Activated naive CD4-positive, alpha-beta T cell treated with anti-CD3 and anti-CD28 coated beads, Interleukin-2, amount 50 U/mL, for 72 hours (primary cell): ENCODE measurements around the gene ZNF83. TPM values are rescaled to one million over a fixed set of nuclear protein-coding genes. Genes with fewer than 3 reads are reported as not detected.

Experiments
- total RNA-seq, 2 donors: library from RNA; stranded (reverse); gene quantifications; one replicate each; pipeline ENCODE4 v1.2.3, GENCODE V29; 2022

ZNF83 gene
- total RNA-seq, 2 donors from 2014 or later: 37.0 to 49.9 TPM

Other genes starting within 250 kb of the ZNF83 start
- 1 to 10 TPM; 4.8 to 6.7 TPM for gene ZNF528, start 240.5 kb downstream of the ZNF83 start, total RNA-seq
- gene ZNF534, start 209.2 kb downstream of the ZNF83 start, total RNA-seq: not detected
- gene ZNF578, start 184.8 kb downstream of the ZNF83 start, total RNA-seq: under 1 TPM; 0.47 to 0.57 TPM
- 10 to 100 TPM; 22.5 to 32.7 TPM for gene ZNF808, start 110.7 kb downstream of the ZNF83 start, total RNA-seq
- 10 to 100 TPM; 18.7 to 26.4 TPM for gene ZNF701, start 68.1 kb downstream of the ZNF83 start, total RNA-seq
- 10 to 100 TPM; 17.5 to 19.7 TPM for gene ZNF611, start 96.7 kb upstream of the ZNF83 start, total RNA-seq
- 1 to 10 TPM; 4.1 to 9.6 TPM for gene ZNF600, start 148.4 kb upstream of the ZNF83 start, total RNA-seq
- gene ZNF28, start 183.3 kb upstream of the ZNF83 start, total RNA-seq: 10 to 100 TPM; 14.5 to 16.1 TPM
- 10 to 100 TPM; 10.9 to 16.2 TPM for gene ZNF468, start 219.3 kb upstream of the ZNF83 start, total RNA-seq